HFF-Myc (cell line): Measurements from ENCODE around the gene DNM2.
"Not testable (repeated sequence)": the region's sequence is repeated elsewhere in the genome, so short reads cannot be mapped to it uniquely, and the experiment has no call there.

ENCODE experiments used
- DNase-seq: peaks from one replicate; pipeline ENCODE4 v3.0.0-alpha.2; 2011; ENCODE audit warnings: low read depth; ENCODE audit errors: extremely low read depth
- H3K4me3 ChIP-seq: replicated peaks from 2 replicates; pipeline ENCODE4 v1.5.1; 2011; ENCODE audit warnings: low read depth, mild to moderate bottlenecking, control low read depth, low read length
- CTCF ChIP-seq: IDR thresholded peaks from 2 replicates; pipeline ENCODE4 v1.5.1; 2012; ENCODE audit warnings: mild to moderate bottlenecking, low read depth, low read length, control low read depth; ENCODE audit errors: missing control alignments

Gene DNM2

GRCh38 chr19:10717356-10718204 lies at the start of gene DNM2:
DNM2 (plus strand) TSS chr19:10718079; CDS start chr19:10718243, 164 bp downstream.
- peak; percentile 83 for TF ChIP-seq CTCF
- H3K4me3 ChIP-seq = peak within 1 kb of the TSS; percentile 64

GRCh38 chr19:10669246-10669645 lies 48.6 kb upstream of the DNM2 start:
- DNase-seq = no peak
- TF ChIP-seq CTCF = no peak

More at GRCh38 chr19:10717356-10718204, at the start of gene DNM2:
- DNase-seq = peak; percentile 100

GRCh38 chr19:10670182-10670581 lies 47.7 kb upstream of the DNM2 start:
- no peak for TF ChIP-seq CTCF
- DNase-seq = no peak
- no peak overlapping the region for H3K4me3 ChIP-seq

More at GRCh38 chr19:10669246-10669645, 48.6 kb upstream of the DNM2 start:
- no peak overlapping the region for H3K4me3 ChIP-seq

GRCh38 chr19:10670876-10671804 lies 46.7 kb upstream of the DNM2 start:
- no peak for DNase-seq
- TF ChIP-seq CTCF = no peak
- no peak overlapping the region for H3K4me3 ChIP-seq

- not testable (repeated sequence) for H3K4me3 ChIP-seq, DNase-seq
Measured at GRCh38 chr19:10671922-10672321, 46.0 kb upstream of the DNM2 start.

GRCh38 chr19:10675214-10675613 lies 42.7 kb upstream of the DNM2 start:
- not testable (repeated sequence) for H3K4me3 ChIP-seq, DNase-seq

- no peak overlapping the region for H3K4me3 ChIP-seq
- TF ChIP-seq CTCF = no peak
- no peak for DNase-seq
Measured at GRCh38 chr19:10677751-10678150, 40.1 kb upstream of the DNM2 start.
